T47D (cell line): Measurements from ENCODE around the gene MAPKAP1.
A peak's percentile ranks its signal among the peaks of the same experiment; 100 is the strongest.

ENCODE experiments used
- DNase-seq, 2 experiments: peaks; one replicate each; pipeline versions ENCODE4 v3.0.0 to v3.0.0-alpha.2; 2011 to 2012; ENCODE audit warnings: low read depth in 1 of 2, low spot score in 1 of 2
- JUND ChIP-seq: IDR thresholded peaks from 2 replicates; pipeline ENCODE4 v1.6.1; 2012; ENCODE audit warnings: low read depth
- in situ Hi-C: cut with HindIII; loops from 2 replicates; pipeline ENCODE4 v1.10.0; 2016; ENCODE audit warnings: low sequenced_read_pairs, low pct_unique_long_range_greater_than_20kb

MAPKAP1 gene

DNA sequence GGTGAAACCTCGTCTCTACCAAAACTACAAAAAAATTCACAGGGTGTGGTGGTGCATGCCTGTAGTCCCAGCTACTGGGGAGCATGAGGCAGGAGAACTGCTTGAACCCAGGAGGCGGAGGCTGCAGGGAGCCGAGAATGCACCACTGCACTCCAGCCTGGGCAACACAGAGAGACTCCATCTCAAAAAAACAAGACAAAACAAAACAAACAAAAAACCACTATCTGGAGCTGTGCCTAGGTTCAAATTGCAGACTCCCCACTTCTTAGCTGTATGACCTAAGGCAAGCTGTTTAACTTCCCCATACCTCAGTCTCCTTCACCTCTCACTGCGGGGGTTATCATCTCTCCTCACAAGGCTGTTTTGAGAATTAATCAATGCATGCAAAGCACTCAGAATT, 68.0 kb downstream of the MAPKAP1 start:
- no peak for DNase-seq
- in situ Hi-C loops, result no loop called here
- TF ChIP-seq JUND, result no peak

DNA sequence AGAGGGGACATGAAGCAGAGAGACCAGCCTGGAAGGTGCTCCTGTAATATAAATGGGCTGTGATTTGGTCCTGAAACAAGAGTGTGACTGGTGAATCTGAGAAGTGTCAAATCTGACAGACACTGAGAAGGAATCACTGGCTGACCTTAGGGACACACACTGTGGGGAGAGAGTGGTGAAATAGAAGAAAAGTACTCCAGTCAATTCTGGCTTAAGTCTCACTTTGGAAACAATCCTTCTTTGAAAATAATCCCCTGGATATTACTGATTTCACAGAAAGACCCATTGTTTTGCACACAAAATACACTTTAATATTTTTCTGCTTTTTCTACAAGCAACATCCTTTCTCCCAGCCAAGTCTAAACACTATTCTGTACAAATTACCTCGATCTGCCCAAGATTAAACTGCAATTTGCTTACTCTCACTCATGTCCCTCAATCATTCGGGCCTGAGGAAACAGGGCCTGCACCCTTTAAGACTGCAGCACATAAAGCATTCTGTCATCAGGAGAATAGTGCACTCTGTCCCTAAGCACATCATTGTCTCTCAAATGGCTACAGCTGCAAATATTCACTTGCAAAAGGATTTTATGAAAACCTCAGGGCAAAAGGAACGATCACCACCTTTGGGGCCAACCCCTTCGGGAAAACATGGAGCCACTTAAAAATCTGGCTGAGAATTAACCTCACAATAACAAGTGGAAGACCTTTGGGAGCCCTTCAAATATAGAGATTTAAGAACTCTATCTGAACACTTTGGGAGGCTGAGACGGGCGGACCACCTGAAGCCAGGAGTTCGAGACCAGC, 68.6 kb downstream of the MAPKAP1 start:
- no peak for DNase-seq

DNA sequence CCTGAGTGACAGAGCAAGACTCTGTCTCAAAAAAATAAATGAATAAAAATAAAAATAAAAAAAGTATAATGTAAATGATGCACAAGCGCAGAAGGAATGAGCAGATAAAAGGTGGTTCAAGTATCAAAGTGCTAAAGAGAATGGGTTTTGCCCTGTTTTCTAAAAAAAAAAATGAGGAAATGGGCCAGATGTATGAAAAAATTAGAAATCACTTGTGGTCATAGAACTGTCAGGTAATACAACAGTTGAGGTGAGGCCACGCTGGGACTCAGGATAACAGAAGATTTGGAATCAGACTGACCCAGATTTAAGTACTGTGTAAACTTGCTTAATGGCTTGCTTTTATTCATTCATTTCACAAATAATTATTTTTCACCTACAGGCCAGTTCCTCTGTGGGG, 69.8 kb downstream of the MAPKAP1 start:
- in situ Hi-C loops, result no loop called here
- TF ChIP-seq JUND, result no peak
- DNase-seq, result no peak

More for the DNA sequence above, 68.6 kb downstream of the MAPKAP1 start:
- no peak for TF ChIP-seq JUND
- in situ Hi-C loops, result no loop called here

DNA sequence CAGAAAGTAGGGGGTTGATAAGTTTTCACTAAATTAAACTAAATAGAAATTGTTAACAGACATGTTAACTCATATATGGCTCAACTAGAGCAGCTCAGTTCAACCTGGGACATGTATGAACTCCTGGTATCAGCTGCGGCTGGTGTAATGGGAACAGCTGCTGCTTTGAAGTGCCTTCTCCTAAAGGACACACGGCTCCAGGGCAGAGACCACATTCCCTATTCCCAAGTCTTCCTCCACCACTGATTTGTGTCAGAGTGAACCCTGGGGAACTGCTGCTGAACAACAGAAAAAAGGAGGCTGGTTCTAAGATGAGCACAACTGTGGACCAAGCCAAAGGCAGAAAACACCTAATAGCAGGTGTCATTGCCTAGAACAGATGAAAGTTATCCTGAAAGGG, 71.1 kb downstream of the MAPKAP1 start:
- in situ Hi-C loops, result no loop called here
- no peak for DNase-seq
- TF ChIP-seq JUND, result no peak

DNA sequence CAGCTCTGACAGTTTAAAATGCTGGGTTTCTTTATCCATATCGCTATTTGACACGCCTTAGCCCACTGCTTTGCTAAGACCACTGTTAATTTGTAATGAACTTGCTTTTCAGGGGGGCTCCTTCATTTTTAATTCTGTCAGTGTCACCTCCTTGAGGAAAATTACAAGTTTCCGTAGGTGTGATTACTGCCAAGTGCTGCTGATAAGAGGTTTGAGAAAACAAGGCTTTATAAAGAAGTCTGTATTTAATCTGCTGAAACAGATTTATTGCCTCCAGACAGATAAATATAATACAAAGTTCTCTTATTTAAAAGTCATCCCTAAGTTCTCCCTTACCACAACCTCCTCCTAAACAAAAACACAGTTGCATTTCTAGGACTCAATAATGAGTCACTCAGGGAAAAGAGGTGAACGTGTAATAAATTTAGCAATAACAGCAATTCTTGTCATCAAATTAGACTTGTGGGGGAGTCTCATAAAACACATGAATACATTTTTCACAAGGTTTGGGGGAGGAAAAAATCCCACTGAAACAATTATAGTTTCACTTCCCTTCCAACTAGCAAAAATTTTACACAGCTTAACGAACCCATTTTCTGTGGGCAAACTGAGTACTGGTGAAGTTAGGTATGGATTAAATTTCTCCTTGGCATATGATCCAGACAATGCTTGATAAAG, 72.8 kb downstream of the MAPKAP1 start:
- no peak for TF ChIP-seq JUND
- DNase-seq, result no peak
- in situ Hi-C loops, result no loop called here

DNA sequence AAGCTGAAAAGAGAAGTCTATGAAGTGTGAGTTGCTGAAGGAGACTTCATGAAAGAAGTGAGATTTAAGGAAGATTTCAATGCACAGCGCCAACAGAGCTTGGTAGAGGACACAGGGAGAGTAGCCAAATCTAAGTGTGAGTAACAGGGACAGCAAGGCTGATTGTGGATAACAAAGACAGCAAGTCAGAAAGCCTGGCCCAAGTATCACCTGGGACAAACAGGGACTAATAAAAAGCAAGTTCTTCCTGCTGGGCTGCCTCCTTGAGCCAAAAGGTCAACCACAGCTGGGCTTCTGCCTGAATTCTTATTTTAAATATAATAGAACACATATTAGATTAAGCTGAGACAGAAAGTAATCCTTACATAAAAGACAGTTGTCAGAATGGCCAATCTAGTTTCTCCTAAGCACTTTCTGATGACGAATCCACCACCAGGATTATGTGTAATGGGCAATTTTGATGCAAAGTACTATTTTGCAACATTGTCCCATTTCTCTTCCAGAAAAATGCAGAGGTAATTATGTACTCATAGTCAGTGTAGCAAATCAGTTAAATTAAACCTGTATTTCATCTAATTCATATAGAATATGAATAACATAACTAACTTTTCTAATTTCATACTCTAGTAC, 73.8 kb downstream of the MAPKAP1 start:
- in situ Hi-C loops, result no loop called here
- peak in 1 of 2 experiments; percentile 44 for DNase-seq
- TF ChIP-seq JUND, result no peak

DNA sequence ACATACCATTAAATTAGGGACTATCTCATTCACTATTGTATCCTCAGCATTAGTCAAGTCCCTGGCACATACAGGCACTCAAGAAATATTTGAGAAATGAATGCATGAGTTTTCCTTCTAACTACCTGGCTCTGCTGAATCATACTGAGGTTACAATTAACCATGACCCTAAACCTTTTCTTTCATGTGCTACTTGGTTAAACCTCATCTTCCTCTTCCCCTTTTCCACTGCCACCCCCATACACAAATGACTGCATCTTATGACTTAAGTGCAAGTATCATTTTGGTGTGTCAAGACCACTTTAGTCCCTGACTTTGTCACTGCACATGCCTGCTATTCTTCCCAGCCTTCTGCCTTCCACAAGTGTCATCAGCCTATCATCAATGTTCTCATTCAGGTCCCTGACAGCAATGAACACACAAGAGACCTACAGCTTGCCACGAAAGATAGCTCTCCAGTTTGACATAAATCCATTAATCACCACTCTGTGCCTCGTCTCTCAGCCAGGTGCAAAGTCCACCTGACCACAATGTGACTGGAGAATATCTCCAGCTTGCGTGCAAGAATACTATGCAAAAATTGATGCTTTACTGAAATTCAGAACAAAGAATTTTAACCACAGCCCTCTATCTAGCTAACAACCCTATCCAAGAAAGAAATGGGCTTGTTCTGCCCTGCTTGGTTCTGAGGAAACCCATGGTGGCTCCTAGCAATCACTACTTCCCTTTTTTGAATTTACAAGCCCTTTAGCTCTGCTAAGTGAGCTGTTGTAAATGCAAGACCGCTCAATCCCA, 74.5 kb downstream of the MAPKAP1 start:
- in situ Hi-C loops, result no loop called here
- no peak for DNase-seq
- no peak for TF ChIP-seq JUND

DNA sequence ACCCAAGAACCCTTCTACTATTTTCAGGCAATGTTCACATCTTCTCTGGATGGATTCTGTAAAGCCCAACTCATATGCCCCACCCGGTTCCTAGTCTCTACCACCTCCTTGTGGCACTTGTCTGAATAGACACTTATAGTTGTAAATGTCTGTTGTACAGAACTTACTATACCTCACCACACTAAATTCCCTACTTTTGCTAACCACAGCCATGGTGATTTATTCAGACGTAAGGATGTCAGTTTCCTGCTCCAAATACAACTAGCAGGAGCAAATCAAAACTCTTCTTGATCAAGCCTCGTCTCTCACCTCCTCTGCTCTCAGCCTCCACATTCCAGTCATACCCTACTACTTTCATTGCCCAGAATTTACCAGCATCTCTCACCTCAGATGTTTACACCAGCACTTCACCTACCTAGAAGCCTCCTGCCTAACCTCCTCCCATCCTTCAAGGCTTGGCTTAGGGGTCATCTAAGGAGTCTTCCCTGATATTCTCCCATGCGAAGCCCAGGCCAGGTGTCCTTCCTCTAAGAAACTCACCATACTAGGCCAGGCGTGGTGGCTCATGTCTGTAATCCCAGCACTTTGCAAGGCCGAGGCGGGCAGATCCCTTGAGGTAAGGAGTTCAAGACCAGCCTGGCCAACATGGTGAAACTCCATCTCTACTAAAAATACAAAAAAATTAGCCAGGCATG, 75.5 kb downstream of the MAPKAP1 start:
- in situ Hi-C loops, result no loop called here
- no peak for TF ChIP-seq JUND
- peak; percentile 40 to 73 for DNase-seq

DNA sequence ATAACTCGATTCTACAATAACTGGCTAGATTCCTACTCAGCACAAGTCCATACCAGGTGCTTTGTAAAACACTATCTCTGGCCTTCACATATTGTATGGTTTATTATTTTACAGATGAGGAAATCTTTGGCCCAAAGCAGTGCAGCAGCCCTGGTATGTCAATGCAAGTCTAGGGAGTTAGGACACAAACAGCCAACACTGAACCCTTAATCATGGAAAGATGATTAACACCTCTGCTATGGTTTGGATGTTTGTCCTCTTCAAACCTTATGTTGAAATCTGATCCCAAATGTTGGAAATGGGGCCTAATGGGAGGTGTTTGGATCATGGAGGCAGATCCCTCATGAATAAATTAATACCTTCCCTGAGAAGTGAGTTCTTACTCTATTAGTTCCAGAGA, 76.6 kb downstream of the MAPKAP1 start:
- no peak for TF ChIP-seq JUND
- in situ Hi-C loops, result no loop called here
- DNase-seq, result no peak

DNA sequence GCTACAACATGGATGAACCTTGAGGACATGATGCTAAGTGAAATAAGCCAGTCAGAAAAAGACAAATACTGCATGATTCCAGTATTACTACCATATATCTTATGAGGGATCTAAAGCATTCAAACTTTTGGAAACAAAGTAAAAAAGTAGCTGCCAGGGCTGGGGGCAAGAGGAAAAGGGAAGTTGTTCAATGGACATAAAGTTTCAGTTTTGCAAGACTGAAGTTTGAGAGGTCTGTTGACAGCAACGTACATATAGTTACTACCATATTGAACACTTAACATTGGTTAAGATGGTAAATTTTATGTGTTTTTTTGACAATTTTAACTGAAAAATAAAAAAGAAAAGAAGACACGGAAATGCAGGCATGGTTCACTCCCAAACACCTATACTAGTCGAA, 77.6 kb downstream of the MAPKAP1 start:
- no peak for DNase-seq
- TF ChIP-seq JUND, result no peak
- in situ Hi-C loops, result no loop called here

DNA sequence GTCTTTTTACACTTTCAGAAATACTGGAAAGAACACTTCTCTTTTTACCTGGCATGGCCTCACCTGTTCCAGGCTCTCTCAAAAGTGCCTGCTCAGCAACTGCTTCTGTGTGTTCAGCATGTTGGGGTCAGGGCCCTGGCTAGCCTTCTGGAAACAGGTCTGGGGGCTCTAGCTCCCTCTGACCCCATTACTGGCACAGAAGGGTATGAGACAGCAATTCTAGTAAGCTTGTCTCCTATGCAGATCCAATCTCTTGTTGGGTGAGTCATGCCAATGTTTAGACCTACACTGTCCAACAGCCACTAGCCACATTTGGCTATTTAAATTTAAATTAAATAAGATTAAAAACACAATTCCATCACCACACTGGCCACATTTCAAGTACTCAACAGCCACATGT, 80.8 kb downstream of the MAPKAP1 start:
- TF ChIP-seq JUND, result no peak
- no peak for DNase-seq
- in situ Hi-C loops, result no loop called here

DNA sequence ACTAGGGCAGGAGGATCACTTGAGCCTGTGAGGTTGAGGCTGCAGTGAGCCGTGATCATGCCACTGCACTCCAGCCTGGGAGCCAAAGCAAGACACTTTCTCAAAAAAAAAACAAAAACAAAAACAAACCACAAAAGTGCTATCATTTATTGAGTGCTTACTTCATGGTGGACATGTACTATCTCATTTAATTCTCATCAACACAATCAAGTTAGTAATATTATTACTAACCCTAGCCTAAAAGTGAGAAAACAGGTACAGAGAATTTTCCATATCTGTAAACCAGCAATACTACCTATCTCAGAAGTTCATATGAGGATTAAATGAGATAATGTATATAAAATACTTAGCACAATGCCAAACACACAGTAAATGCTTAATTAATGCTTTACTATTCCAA, 85.8 kb downstream of the MAPKAP1 start:
- TF ChIP-seq JUND, result no peak
- in situ Hi-C loops, result no loop called here
- no peak for DNase-seq

DNA sequence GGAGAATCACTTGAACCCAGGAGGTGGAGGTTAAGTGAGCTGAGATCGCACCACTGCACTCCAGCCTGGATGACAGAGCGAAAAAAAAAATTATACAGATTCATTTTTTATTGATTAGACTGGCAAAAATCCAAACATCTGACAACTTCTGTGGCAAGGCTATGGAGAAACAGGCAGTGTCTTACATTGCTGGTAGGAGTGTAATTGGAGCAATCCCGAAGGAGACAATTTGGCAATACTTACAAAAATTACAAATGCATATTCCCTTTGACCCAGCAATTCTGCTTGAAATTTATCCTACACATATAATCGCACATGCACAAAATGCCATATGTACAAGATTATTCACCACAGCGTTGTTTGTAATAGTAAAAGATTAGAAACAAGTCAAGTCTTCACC, 86.8 kb downstream of the MAPKAP1 start:
- TF ChIP-seq JUND, result no peak
- in situ Hi-C loops, result no loop called here

More for the DNA sequence above, 86.8 kb downstream of the MAPKAP1 start:
- no peak for DNase-seq
